Activated naive CD4-positive, alpha-beta T cell treated with anti-CD3 and anti-CD28 coated beads for 36 hours (primary cell): ENCODE measurements around the gene USH1C. TPM values are rescaled to one million over a fixed set of nuclear protein-coding genes. Genes with fewer than 3 reads are reported as not detected.

ENCODE experiments used
- CTCF ChIA-PET: fragments of 350-600 bp; sonication (Branson Sonifier 250); formaldehyde crosslinking; loops from one replicate; lab custom pipeline; 2021; ENCODE audit warnings: antibody characterized with exemption; lab: Charles Lee
- DNase-seq: peaks from one replicate; pipeline ENCODE4 v3.0.0-alpha.2; 2020
- H3K27ac Mint-ChIP-seq: one replicate; pipeline ENCODE4 v1.8.0; 2021; ENCODE audit warnings: mild to moderate bottlenecking, mixed read lengths
- H3K27me3 Mint-ChIP-seq: one replicate; pipeline ENCODE4 v1.8.0; 2021; ENCODE audit warnings: low read depth, mixed read lengths
- H3K36me3 Mint-ChIP-seq: one replicate; pipeline ENCODE4 v1.8.0; 2021; ENCODE audit warnings: low read depth, mixed read lengths
- H3K4me1 Mint-ChIP-seq: one replicate; pipeline ENCODE4 v1.8.0; 2021; ENCODE audit warnings: low read depth, mixed read lengths
- H3K4me3 Mint-ChIP-seq: one replicate; pipeline ENCODE4 v1.8.0; 2021; ENCODE audit warnings: mild to moderate bottlenecking, moderate library complexity, mixed read lengths
- H3K9me3 Mint-ChIP-seq: one replicate; pipeline ENCODE4 v1.8.0; 2021; ENCODE audit warnings: mixed read lengths
- intact Hi-C: fragments of 100-400 bp; cut with micrococcal nuclease; formaldehyde crosslinking; loops from one replicate; pipeline ENCODE4 v1.15.1; 2023
- total RNA-seq, 2 experiments: library from RNA; stranded (reverse); gene quantifications; one replicate each; pipeline ENCODE4 v1.2.3, GENCODE V29; 2021

The USH1C gene
- total RNA-seq, 2 experiments from 2014 or later: not detected

- no peak for DNase-seq
- intact Hi-C loops: no loop called here
- peaks cover 4% of the 10 kb centered on the region for H3K4me1 Mint-ChIP-seq
- CTCF ChIA-PET: interaction anchor here (2.7 kb wide), 1 partner anchor 14 kb away, joined by 19 read pairs; no protein-coding TSS in a partner anchor
- peaks cover 15% of the 10 kb centered on the region for H3K27me3 Mint-ChIP-seq
- H3K27ac Mint-ChIP-seq: no peak overlapping the region
- H3K4me3 Mint-ChIP-seq: no peak overlapping the region
- H3K9me3 Mint-ChIP-seq: no peaks in the 10 kb centered on the region
- H3K36me3 Mint-ChIP-seq: no peaks in the 10 kb centered on the region
These were observed 2.8 kb downstream of the USH1C start for GRCh38 chr11:17541330-17541885.

GRCh38 chr11:17540807-17541206 is 3.4 kb downstream of the USH1C start:
- Mint-ChIP-seq H3K36me3 (no peaks in the 10 kb centered on the region), H3K27ac (no peak overlapping the region), H3K9me3 (no peaks in the 10 kb centered on the region), H3K4me1 (peaks cover 4% of the 10 kb centered on the region), H3K4me3 (no peak overlapping the region), H3K27me3 (peaks cover 11% of the 10 kb centered on the region)
- no peak for DNase-seq
- CTCF ChIA-PET: interaction anchor here (2.7 kb wide), 1 partner anchor 13 kb away, joined by 19 read pairs; no protein-coding TSS in a partner anchor
- intact Hi-C loops: no loop called here

DNA sequence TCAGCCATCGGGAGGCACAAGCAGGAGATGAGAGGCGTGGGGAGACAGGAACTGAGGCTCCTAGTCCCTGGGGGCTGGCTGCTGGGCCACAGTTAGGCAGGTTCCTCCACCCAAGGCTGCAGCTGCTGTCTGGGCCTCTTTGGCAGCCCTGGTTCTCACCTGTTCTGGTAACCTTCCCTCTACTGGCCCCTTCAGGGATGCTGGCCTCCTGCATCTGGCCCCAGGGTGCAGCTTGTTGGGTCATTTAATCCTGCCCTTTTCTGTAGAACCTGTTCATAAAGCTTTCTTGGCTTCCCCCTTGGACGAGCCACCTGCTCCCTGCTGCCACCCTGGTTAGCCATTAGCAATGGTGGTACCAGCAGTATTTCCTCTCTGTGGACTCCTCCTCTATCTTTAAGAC is 5.5 kb downstream of the USH1C start:
- CTCF ChIA-PET: no interaction called here
- H3K4me3 Mint-ChIP-seq: no peak overlapping the region
- H3K9me3 Mint-ChIP-seq: no peaks in the 10 kb centered on the region
- peaks cover 4% of the 10 kb centered on the region for H3K27me3 Mint-ChIP-seq
- peaks cover 1% of the 10 kb centered on the region for H3K4me1 Mint-ChIP-seq
- no peaks in the 10 kb centered on the region for H3K36me3 Mint-ChIP-seq
- intact Hi-C loops: no loop called here
- H3K27ac Mint-ChIP-seq: no peak overlapping the region
- DNase-seq: no peak

GRCh38 chr11:17538054-17538453 is 6.2 kb downstream of the USH1C start:
- CTCF ChIA-PET: no interaction called here
- Mint-ChIP-seq H3K27me3 (no peaks in the 10 kb centered on the region), H3K36me3 (no peaks in the 10 kb centered on the region), H3K27ac (no peak overlapping the region), H3K4me1 (no peaks in the 10 kb centered on the region), H3K9me3 (no peaks in the 10 kb centered on the region), H3K4me3 (no peak overlapping the region)
- DNase-seq: no peak
- intact Hi-C loops: no loop called here

DNA sequence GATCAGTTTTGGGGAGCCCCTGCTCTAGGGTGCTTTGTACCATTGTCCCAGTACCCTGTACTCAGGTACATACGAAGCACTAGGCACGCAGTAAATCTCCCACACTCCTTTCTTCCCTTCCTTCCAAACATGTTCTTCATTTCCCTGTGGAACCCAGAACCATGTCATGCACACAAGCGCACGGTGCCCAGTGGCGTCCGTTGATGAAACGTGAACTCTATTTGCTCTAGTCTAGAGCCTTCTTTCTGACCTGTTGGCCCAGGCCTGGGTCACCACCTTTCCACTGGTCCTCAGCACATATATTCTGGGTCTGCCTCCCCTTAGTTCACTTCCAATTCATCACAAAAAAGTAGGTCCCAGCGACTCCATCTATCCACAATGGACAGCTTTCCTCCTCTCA is 7.0 kb downstream of the USH1C start:
- CTCF ChIA-PET: no interaction called here
- intact Hi-C loops: no loop called here

DNA sequence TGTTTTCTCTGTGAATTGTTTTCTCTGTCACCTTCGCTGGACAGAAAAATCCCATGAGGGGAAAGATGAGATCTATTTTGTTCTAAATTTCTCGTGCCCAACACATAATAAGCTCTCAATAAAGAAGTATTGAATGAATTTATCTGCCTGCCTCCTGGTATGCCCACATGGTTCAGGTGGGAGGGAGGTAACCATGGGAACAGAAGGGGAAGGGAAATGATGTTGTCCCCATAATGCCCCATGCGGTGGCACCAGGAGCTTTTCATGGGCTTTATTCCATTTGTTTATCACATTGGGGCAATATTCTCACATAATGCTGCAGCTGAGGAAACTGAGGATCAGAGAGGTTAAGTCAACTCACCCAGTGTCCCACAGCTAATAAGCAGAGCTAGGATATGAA is 8.7 kb downstream of the USH1C start:
- H3K27me3 Mint-ChIP-seq: no peaks in the 10 kb centered on the region
- no peaks in the 10 kb centered on the region for H3K9me3 Mint-ChIP-seq
- no peaks in the 10 kb centered on the region for H3K4me1 Mint-ChIP-seq
- CTCF ChIA-PET: no interaction called here
- no peak for DNase-seq
- H3K4me3 Mint-ChIP-seq: no peak overlapping the region
- intact Hi-C loops: no loop called here
- H3K36me3 Mint-ChIP-seq: no peaks in the 10 kb centered on the region
- H3K27ac Mint-ChIP-seq: no peak overlapping the region

More for the DNA sequence above, 7.0 kb downstream of the USH1C start:
- Mint-ChIP-seq H3K27me3 (no peaks in the 10 kb centered on the region), H3K9me3 (no peaks in the 10 kb centered on the region), H3K27ac (no peak overlapping the region), H3K4me3 (no peak overlapping the region), H3K36me3 (no peaks in the 10 kb centered on the region), H3K4me1 (no peaks in the 10 kb centered on the region)
- no peak for DNase-seq

GRCh38 chr11:17533778-17534415 is 10.3 kb downstream of the USH1C start:
- CTCF ChIA-PET: interaction anchor here (0.7 kb wide), 1 partner anchor 142 kb away, joined by 3 read pairs; no protein-coding TSS in a partner anchor
- Mint-ChIP-seq H3K36me3 (no peaks in the 10 kb centered on the region), H3K4me1 (no peaks in the 10 kb centered on the region)

GRCh38 chr11:17533341-17533740 is 10.9 kb downstream of the USH1C start:
- H3K27ac Mint-ChIP-seq: no peak overlapping the region
- CTCF ChIA-PET: interaction anchor here (1.3 kb wide), 1 partner anchor 16 kb away, joined by 3 read pairs; no protein-coding TSS in a partner anchor
- no peak overlapping the region for H3K4me3 Mint-ChIP-seq
- no peak for DNase-seq
- no peaks in the 10 kb centered on the region for H3K27me3 Mint-ChIP-seq
- H3K4me1 Mint-ChIP-seq: no peaks in the 10 kb centered on the region
- intact Hi-C loops: no loop called here
- no peaks in the 10 kb centered on the region for H3K9me3 Mint-ChIP-seq
- H3K36me3 Mint-ChIP-seq: no peaks in the 10 kb centered on the region

More at GRCh38 chr11:17533778-17534415, 10.3 kb downstream of the USH1C start:
- no peak overlapping the region for H3K4me3 Mint-ChIP-seq
- no peak for DNase-seq
- no peak overlapping the region for H3K27ac Mint-ChIP-seq
- H3K9me3 Mint-ChIP-seq: no peaks in the 10 kb centered on the region
- intact Hi-C loops: no loop called here
- no peaks in the 10 kb centered on the region for H3K27me3 Mint-ChIP-seq

DNA sequence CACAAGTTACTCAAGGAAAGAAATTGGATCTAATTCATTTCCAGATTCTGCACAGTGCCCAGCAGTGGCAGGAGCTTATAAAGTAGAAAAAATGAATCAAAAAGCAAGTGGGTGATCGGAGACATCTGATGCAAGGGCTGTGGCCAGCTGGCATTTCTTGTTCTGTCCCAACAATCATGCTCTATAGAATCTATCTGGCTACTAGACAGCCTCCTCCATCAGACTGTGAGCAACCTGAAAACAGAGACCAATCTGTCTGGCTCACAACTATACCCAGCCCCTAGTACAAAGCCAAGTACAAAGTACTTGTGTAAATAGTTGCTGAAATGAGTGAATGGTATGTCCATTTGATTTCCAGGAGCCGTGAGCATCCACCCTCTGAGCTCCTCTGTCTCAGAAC is 11.4 kb downstream of the USH1C start:
- DNase-seq: no peak
- CTCF ChIA-PET: interaction anchor here (0.9 to 1.3 kb wide), 2 partner anchors 16 to 149 kb away, joined by 3 read pairs; no protein-coding TSS in a partner anchor
- Mint-ChIP-seq H3K36me3 (no peaks in the 10 kb centered on the region), H3K27me3 (no peaks in the 10 kb centered on the region), H3K4me3 (no peak overlapping the region), H3K9me3 (no peaks in the 10 kb centered on the region), H3K27ac (no peak overlapping the region), H3K4me1 (no peaks in the 10 kb centered on the region)
- intact Hi-C loops: no loop called here

DNA sequence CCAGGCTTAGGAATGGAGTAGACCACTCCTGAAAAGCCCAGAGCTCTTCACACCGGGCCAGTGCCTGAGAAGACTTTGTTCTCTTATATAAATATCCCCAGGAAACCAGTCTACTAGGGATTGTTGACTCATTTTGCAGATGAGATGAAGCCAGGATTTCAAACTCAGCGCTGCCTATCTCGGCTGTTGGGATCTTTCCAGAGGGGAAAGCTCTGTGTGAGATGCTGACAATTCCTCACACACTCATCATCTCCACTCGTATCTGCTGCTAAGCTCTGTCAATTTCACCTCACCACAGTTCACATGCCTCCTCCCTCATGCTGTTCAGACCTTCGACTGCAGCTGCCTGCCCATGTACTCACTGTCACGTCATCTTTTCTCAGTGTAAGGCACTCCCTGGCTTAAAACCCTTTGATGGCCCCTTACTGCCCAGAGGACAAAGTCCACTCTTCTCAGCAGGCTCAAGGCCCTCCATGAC is 12.5 kb downstream of the USH1C start:
- no peaks in the 10 kb centered on the region for H3K4me1 Mint-ChIP-seq
- no peaks in the 10 kb centered on the region for H3K36me3 Mint-ChIP-seq
- intact Hi-C loops: no loop called here
- no peaks in the 10 kb centered on the region for H3K9me3 Mint-ChIP-seq
- no peak overlapping the region for H3K4me3 Mint-ChIP-seq
- no peaks in the 10 kb centered on the region for H3K27me3 Mint-ChIP-seq
- CTCF ChIA-PET: interaction anchor here (0.7 to 1.5 kb wide), 3 partner anchors 12 to 24 kb away, joined by 3 read pairs; no protein-coding TSS in a partner anchor
- H3K27ac Mint-ChIP-seq: no peak overlapping the region
- no peak for DNase-seq

DNA sequence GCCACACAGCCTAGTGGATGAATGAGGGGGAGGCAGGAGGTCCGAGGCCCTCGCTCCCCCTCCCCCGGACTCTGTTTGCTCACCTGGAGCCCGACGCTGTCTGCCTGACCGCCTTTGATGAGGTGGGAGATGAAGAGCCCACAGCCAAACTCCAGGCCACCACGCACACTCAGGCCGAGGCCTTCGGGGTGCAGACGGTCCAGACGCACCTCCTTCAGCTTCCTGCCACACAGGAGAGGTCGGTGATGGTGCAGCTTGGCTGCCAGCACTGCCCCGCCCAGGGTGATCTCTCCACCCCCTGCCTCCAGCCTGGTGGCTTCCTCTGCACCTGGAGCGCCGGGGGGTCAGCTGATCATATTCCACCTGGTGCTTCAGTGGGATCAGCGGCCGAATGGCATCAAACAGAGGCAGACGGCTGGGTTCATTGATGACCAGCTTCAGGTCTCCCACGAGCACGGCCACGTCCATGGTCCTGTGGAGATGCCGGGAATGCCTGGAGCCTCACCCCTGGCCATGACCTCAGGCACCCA is 13.1 kb downstream of the USH1C start:
- intact Hi-C loops: no loop called here
- CTCF ChIA-PET: interaction anchor here (0.6 to 1.5 kb wide), 3 partner anchors 11 to 23 kb away, joined by 3 read pairs; no protein-coding TSS in a partner anchor
- H3K27ac Mint-ChIP-seq: no peak overlapping the region
- H3K27me3 Mint-ChIP-seq: no peaks in the 10 kb centered on the region
- no peaks in the 10 kb centered on the region for H3K36me3 Mint-ChIP-seq
- no peaks in the 10 kb centered on the region for H3K9me3 Mint-ChIP-seq
- DNase-seq: no peak
- no peak overlapping the region for H3K4me3 Mint-ChIP-seq
- no peaks in the 10 kb centered on the region for H3K4me1 Mint-ChIP-seq

GRCh38 chr11:17529844-17530185 is 14.4 kb downstream of the USH1C start:
- H3K27ac Mint-ChIP-seq: no peak overlapping the region
- no peak for DNase-seq
- H3K36me3 Mint-ChIP-seq: no peaks in the 10 kb centered on the region
- intact Hi-C loops: no loop called here
- no peak overlapping the region for H3K4me3 Mint-ChIP-seq
- H3K9me3 Mint-ChIP-seq: no peaks in the 10 kb centered on the region
- no peaks in the 10 kb centered on the region for H3K4me1 Mint-ChIP-seq
- no peaks in the 10 kb centered on the region for H3K27me3 Mint-ChIP-seq
- CTCF ChIA-PET: interaction anchor here (0.7 to 3.5 kb wide), 3 partner anchors 107 to 146 kb away, joined by 3 to 41 read pairs (median 4); no protein-coding TSS in a partner anchor
